ENCODE data around the gene DNAJB8. TPM values are rescaled to one million over a fixed set of nuclear protein-coding genes. Genes with fewer than 3 reads are reported as not detected.

DNAJB8 gene
- total RNA-seq, 1 donor from 2014 or later: not detected

- DNase-seq (ENCODE audit: low read depth, low spot score): no peak
Measured at GRCh38 chr3:128447561-128448013, 19.1 kb downstream of the DNAJB8 start.

- no peak for DNase-seq (ENCODE audit: low read depth, low spot score)
Measured at GRCh38 chr3:128446821-128447220, 19.9 kb downstream of the DNAJB8 start.

GRCh38 chr3:128445357-128445756 is 21.3 kb downstream of the DNAJB8 start:
- DNase-seq (ENCODE audit: low read depth, low spot score): no peak

- no peak for DNase-seq (ENCODE audit: low read depth, low spot score)
Measured at GRCh38 chr3:128443771-128444170, 22.9 kb downstream of the DNAJB8 start.

- no peak for DNase-seq (ENCODE audit: low read depth, low spot score)
Measured at GRCh38 chr3:128442949-128443348, 23.7 kb downstream of the DNAJB8 start.

GRCh38 chr3:128442070-128442469 is 24.6 kb downstream of the DNAJB8 start:
- no peak for DNase-seq (ENCODE audit: low read depth, low spot score)

- DNase-seq (ENCODE audit: low read depth, low spot score): no peak
Measured at GRCh38 chr3:128439226-128439625, 27.5 kb downstream of the DNAJB8 start.

- no peak for DNase-seq (ENCODE audit: low read depth, low spot score)
Measured at GRCh38 chr3:128438488-128439072, 28.1 kb downstream of the DNAJB8 start.

- DNase-seq (ENCODE audit: low read depth, low spot score): no peak
Measured at GRCh38 chr3:128436214-128436613, 30.5 kb downstream of the DNAJB8 start.

GRCh38 chr3:128435561-128435960 is 31.1 kb downstream of the DNAJB8 start:
- no peak for DNase-seq (ENCODE audit: low read depth, low spot score)

- DNase-seq (ENCODE audit: low read depth, low spot score): no peak
Measured at GRCh38 chr3:128435058-128435457, 31.6 kb downstream of the DNAJB8 start.

- DNase-seq (ENCODE audit: low read depth, low spot score): no peak
Measured at GRCh38 chr3:128434524-128434923, 32.2 kb downstream of the DNAJB8 start.

GRCh38 chr3:128433837-128434165 is 32.9 kb downstream of the DNAJB8 start:
- no peak for DNase-seq (ENCODE audit: low read depth, low spot score)

GRCh38 chr3:128432971-128433836 is 33.5 kb downstream of the DNAJB8 start:
- no peak for DNase-seq (ENCODE audit: low read depth, low spot score)

- no peak for DNase-seq (ENCODE audit: low read depth, low spot score)
Measured at GRCh38 chr3:128432301-128432970, 34.3 kb downstream of the DNAJB8 start.

GRCh38 chr3:128431803-128432300 is 34.8 kb downstream of the DNAJB8 start:
- no peak for DNase-seq (ENCODE audit: low read depth, low spot score)

- no peak for DNase-seq (ENCODE audit: low read depth, low spot score)
Measured at GRCh38 chr3:128430731-128431130, 36.0 kb downstream of the DNAJB8 start.

GRCh38 chr3:128430301-128430700 is 36.4 kb downstream of the DNAJB8 start:
- no peak for DNase-seq (ENCODE audit: low read depth, low spot score)

GRCh38 chr3:128429751-128430150 is 36.9 kb downstream of the DNAJB8 start:
- DNase-seq (ENCODE audit: low read depth, low spot score): no peak

GRCh38 chr3:128429275-128429674 is 37.4 kb downstream of the DNAJB8 start:
- DNase-seq (ENCODE audit: low read depth, low spot score): no peak

GRCh38 chr3:128427872-128428822 is 38.5 kb downstream of the DNAJB8 start:
- DNase-seq (ENCODE audit: low read depth, low spot score): no peak

Data from pulmonary artery endothelial cell (primary cell).